Calu3 (cell line): ENCODE data around the gene LMBRD1. TPM values are rescaled to one million over a fixed set of nuclear protein-coding genes. Genes with fewer than 3 reads are reported as not detected.

Experiments
- BruUV-seq: library from RNA; stranded (reverse); fragments of 400-500 nt; replicated peaks from 2 replicates; lab custom pipeline; 2021; lab: Mats Ljungman, UMichigan
- CTCF ChIA-PET: fragments of 300-600 bp; sonication (Branson Sonifier 250); formaldehyde crosslinking; loops from one replicate; lab custom pipeline; 2022; ENCODE audit warnings: antibody characterized with exemption; lab: Charles Lee
- DNase-seq: peaks from one replicate; pipeline ENCODE4 v3.0.0; 2022
- H3K27ac Mint-ChIP-seq: one replicate; pipeline ENCODE4 v1.8.0; 2022; ENCODE audit warnings: mixed read lengths; ENCODE audit not compliant: unreplicated experiment
- H3K27me3 Mint-ChIP-seq: one replicate; pipeline ENCODE4 v1.8.0; 2022; ENCODE audit warnings: mixed read lengths; ENCODE audit not compliant: unreplicated experiment
- H3K36me3 Mint-ChIP-seq: one replicate; pipeline ENCODE4 v1.8.0; 2022; ENCODE audit warnings: mild to moderate bottlenecking, moderate library complexity, mixed read lengths; ENCODE audit not compliant: insufficient read depth, unreplicated experiment
- H3K4me1 Mint-ChIP-seq: one replicate; pipeline ENCODE4 v1.8.0; 2022; ENCODE audit warnings: mild to moderate bottlenecking, low read depth, mixed read lengths; ENCODE audit not compliant: unreplicated experiment
- H3K4me3 Mint-ChIP-seq: one replicate; pipeline ENCODE4 v1.8.0; 2022; ENCODE audit warnings: mild to moderate bottlenecking, low read depth, moderate library complexity, mixed read lengths; ENCODE audit not compliant: unreplicated experiment
- H3K9me3 Mint-ChIP-seq: one replicate; pipeline ENCODE4 v1.8.0; 2022; ENCODE audit warnings: low read depth, mixed read lengths; ENCODE audit not compliant: unreplicated experiment
- intact Hi-C: fragments of 100-400 bp; cut with micrococcal nuclease; formaldehyde crosslinking; loops from one replicate; pipeline ENCODE4 v1.10.0; 2022; ENCODE audit not compliant: unreplicated experiment
- total RNA-seq: library from RNA; stranded (reverse); gene quantifications from 2 replicates; pipeline ENCODE4 v1.2.3, GENCODE V29; 2022
- TF ChIP-seq, protein P1 (sequence below): fragments of 200-600 bp; IDR thresholded peaks from one replicate; pipeline ENCODE4 v1.8.0; 2022; ENCODE audit warnings: antibody characterized with exemption; ENCODE audit not compliant: unreplicated experiment

The LMBRD1 gene
- total RNA-seq, 1 experiment from 2014 or later: 36.6 TPM

DNA sequence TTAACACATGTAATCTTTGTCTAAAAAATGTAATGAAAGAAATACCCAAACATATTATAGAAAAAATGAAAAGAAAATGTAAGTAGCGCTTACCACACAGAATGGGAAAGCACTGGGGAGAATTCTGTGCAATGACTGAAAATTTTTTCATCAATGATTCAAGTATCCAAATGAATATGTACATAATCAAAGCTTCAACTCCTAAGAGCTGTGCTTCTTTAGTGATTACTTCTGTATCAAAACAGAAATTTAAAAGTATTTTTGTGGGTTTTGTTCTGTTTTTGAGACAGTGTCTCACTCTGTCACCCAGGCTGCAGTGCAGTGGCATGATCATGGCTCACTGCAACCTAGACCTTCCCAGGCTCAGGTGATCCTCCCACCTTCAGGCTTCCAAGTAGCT, 13.7 kb downstream of the LMBRD1 start:
- no peaks in the 10 kb centered on the region for H3K27me3 Mint-ChIP-seq
- no TSS peak for BruUV-seq
- TF ChIP-seq, protein P1, sequence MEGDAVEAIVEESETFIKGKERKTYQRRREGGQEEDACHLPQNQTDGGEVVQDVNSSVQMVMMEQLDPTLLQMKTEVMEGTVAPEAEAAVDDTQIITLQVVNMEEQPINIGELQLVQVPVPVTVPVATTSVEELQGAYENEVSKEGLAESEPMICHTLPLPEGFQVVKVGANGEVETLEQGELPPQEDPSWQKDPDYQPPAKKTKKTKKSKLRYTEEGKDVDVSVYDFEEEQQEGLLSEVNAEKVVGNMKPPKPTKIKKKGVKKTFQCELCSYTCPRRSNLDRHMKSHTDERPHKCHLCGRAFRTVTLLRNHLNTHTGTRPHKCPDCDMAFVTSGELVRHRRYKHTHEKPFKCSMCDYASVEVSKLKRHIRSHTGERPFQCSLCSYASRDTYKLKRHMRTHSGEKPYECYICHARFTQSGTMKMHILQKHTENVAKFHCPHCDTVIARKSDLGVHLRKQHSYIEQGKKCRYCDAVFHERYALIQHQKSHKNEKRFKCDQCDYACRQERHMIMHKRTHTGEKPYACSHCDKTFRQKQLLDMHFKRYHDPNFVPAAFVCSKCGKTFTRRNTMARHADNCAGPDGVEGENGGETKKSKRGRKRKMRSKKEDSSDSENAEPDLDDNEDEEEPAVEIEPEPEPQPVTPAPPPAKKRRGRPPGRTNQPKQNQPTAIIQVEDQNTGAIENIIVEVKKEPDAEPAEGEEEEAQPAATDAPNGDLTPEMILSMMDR: no peak
- H3K9me3 Mint-ChIP-seq: no peaks in the 10 kb centered on the region
- intact Hi-C loops: no loop called here
- H3K36me3 Mint-ChIP-seq: no peaks in the 10 kb centered on the region
- no peak overlapping the region for H3K27ac Mint-ChIP-seq
- CTCF ChIA-PET: no interaction called here
- H3K4me1 Mint-ChIP-seq: peaks cover 29% of the 10 kb centered on the region
- H3K4me3 Mint-ChIP-seq: no peak overlapping the region
- DNase-seq: no peak

DNA sequence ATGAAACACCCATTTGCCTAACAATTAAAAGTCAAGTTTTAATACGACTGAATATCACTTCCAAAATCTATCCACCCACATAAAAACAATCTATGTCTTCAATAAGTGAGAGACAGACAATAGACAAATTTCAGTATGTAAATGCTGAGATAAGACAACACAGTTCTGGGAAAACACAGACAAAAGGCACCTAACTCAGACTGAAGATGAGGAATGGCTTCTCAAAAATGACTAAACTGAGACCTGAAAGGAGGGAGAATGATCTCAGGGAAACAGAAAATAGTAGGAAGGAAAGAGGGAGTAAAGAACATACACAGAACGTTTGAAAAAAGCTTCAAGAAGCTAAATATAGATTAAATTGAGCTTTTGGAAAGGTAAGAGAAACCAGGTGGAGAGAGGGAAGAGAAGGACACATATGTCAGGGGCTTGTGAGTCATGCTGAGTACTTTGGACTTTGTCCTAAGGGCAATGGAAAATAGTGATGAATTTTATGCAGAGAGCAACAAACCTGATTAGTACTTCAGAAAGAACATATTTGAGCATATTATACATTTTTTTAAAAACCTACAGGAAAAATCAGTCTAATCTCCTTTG, 16.1 kb downstream of the LMBRD1 start:
- Mint-ChIP-seq H3K4me1 (peaks cover 23% of the 10 kb centered on the region), H3K4me3 (peak overlapping the region; percentile 1), H3K36me3 (no peaks in the 10 kb centered on the region), H3K27ac (peak overlapping the region; percentile 15), H3K9me3 (no peaks in the 10 kb centered on the region), H3K27me3 (no peaks in the 10 kb centered on the region)
- TF ChIP-seq, protein P1: no peak
- peak; percentile 28 for DNase-seq
- intact Hi-C loops: no loop called here
- CTCF ChIA-PET: interaction anchor here (0.6 to 2.9 kb wide), 2 partner anchors 16 to 20 kb away, joined by 3 to 14 read pairs; partner anchors contain the start of gene LMBRD1
- no TSS peak for BruUV-seq

GRCh38 chr6:69775941-69776340, 20.9 kb downstream of the LMBRD1 start:
- BruUV-seq: no TSS peak
- Mint-ChIP-seq H3K27ac (no peak overlapping the region), H3K36me3 (no peaks in the 10 kb centered on the region), H3K9me3 (no peaks in the 10 kb centered on the region), H3K4me3 (no peak overlapping the region), H3K4me1 (peaks cover 9% of the 10 kb centered on the region), H3K27me3 (no peaks in the 10 kb centered on the region)
- TF ChIP-seq, protein P1: no peak
- CTCF ChIA-PET: no interaction called here
- intact Hi-C loops: no loop called here
- DNase-seq: no peak

DNA sequence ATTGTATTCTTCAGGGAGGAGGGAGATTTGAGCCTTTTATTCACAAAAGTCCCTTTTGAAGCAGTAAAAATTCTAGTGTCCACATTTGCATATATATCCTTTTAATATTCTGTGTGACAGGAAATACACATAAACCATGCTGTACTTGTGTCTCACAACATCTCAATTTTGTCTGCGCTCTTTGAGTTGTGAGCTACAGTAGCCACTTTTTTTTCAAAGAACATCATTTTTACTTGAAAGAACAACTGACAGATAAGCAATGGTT, 21.3 kb downstream of the LMBRD1 start:
- Mint-ChIP-seq H3K4me1 (peaks cover 5% of the 10 kb centered on the region), H3K27ac (no peak overlapping the region), H3K9me3 (no peaks in the 10 kb centered on the region), H3K27me3 (no peaks in the 10 kb centered on the region), H3K36me3 (no peaks in the 10 kb centered on the region), H3K4me3 (no peak overlapping the region)
- no peak for DNase-seq
- CTCF ChIA-PET: no interaction called here
- no TSS peak for BruUV-seq
- TF ChIP-seq, protein P1: no peak
- intact Hi-C loops: no loop called here
